ENCODE data around the gene IQCM. TPM values are rescaled to one million over a fixed set of nuclear protein-coding genes. Genes with fewer than 3 reads are reported as not detected.

Gene IQCM
- total and polyA plus RNA-seq, 2 donors (not counting 1 experiment from before 2014, with no cell fraction given): not detected

DNA sequence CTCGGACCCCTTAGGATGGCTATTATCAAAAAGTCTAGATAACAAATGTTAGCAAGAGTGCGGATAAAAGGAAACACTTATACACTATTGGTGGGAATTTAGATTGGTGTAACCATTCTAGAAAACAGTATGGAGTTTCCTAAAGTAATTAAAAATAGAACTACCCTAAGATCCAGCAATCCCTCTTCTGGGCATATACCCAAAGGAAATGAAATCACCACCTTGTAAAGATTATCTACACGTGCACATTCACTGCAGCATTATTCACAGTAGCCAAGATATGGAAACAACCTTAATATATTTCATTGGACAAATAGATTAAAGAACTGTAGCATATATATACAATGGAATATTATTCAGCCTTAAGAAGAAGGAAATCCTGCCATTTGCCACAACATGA, 462.4 kb downstream of the IQCM start:
- no peak overlapping the region for H3K9ac ChIP-seq (ENCODE audit: insufficient read depth, low read length)
- no peak overlapping the region for H3K4me2 ChIP-seq (ENCODE audit: extremely low read depth, insufficient read depth, low read length)
- no peaks in the 10 kb centered on the region for H4K20me1 ChIP-seq (ENCODE audit: control insufficient read depth, extremely low read depth, insufficient read depth, low read length)
- no peaks in the 10 kb centered on the region for H3K36me3 ChIP-seq (ENCODE audit: control insufficient read depth, insufficient read depth, low read length)
- H3K4me1 ChIP-seq (ENCODE audit: control insufficient read depth, extremely low read depth, insufficient read depth, low read length): no peaks in the 10 kb centered on the region
- no peaks in the 10 kb centered on the region for H3K79me2 ChIP-seq (ENCODE audit: control insufficient read depth, insufficient read depth, low read length)
- H3K4me3 ChIP-seq (replicated peaks in 1 of 4; ENCODE audit: control extremely low read depth in 1 of 4, insufficient read depth in 1 of 4, low read depth in 3 of 4, low read length in 4 of 4): no peak overlapping the region
- no peak overlapping the region for H3K27ac ChIP-seq (ENCODE audit: insufficient read depth, low read length)
- H2AFZ ChIP-seq (ENCODE audit: low read length): no peak overlapping the region
- no peaks in the 10 kb centered on the region for H3K27me3 ChIP-seq (ENCODE audit: control insufficient read depth, insufficient read depth, low read length)
- no peaks in the 10 kb centered on the region for H3K9me3 ChIP-seq (ENCODE audit: control insufficient read depth, insufficient read depth, low read depth, low read length)
- TF ChIP-seq, protein P1, sequence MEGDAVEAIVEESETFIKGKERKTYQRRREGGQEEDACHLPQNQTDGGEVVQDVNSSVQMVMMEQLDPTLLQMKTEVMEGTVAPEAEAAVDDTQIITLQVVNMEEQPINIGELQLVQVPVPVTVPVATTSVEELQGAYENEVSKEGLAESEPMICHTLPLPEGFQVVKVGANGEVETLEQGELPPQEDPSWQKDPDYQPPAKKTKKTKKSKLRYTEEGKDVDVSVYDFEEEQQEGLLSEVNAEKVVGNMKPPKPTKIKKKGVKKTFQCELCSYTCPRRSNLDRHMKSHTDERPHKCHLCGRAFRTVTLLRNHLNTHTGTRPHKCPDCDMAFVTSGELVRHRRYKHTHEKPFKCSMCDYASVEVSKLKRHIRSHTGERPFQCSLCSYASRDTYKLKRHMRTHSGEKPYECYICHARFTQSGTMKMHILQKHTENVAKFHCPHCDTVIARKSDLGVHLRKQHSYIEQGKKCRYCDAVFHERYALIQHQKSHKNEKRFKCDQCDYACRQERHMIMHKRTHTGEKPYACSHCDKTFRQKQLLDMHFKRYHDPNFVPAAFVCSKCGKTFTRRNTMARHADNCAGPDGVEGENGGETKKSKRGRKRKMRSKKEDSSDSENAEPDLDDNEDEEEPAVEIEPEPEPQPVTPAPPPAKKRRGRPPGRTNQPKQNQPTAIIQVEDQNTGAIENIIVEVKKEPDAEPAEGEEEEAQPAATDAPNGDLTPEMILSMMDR (conservative IDR thresholded peaks at IDR 0.05 in 1 of 2, IDR thresholded peaks at IDR 0.05 in 1 of 2; ENCODE audit: low read depth in 1 of 2, low read length in 2 of 2): no peak
- TF ChIP-seq EZH2 (IDR thresholded peaks at IDR 0.05; ENCODE audit: low read length, missing control alignments): no peak
- DNase-seq (ENCODE audit: low read depth in 2 of 2): no peak

DNA sequence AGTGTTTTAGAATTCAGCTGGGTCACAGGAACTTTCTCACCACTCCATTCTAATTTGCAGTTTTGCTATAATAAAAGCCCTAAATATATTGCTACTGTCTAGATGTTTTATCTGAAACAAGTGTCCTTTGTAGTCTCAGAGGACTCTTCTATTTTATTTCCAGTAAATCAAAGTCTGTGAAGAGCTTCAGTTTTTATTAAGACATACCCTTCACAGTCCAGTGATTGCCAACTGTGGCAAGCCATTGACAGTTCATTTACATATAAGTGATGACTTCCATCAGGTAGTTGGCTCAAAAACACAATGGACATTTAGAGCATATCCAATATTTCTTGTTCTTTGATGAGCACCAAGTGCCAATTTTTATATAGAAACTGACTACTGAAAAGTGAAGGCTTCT, 466.1 kb downstream of the IQCM start:
- no peaks in the 10 kb centered on the region for H4K20me1 ChIP-seq (ENCODE audit: control insufficient read depth, extremely low read depth, insufficient read depth, low read length)
- H3K36me3 ChIP-seq (ENCODE audit: control insufficient read depth, insufficient read depth, low read length): no peaks in the 10 kb centered on the region
- H3K9me3 ChIP-seq (ENCODE audit: control insufficient read depth, insufficient read depth, low read depth, low read length): no peaks in the 10 kb centered on the region
- H3K9ac ChIP-seq (ENCODE audit: insufficient read depth, low read length): no peak overlapping the region
- no peak overlapping the region for H2AFZ ChIP-seq (ENCODE audit: low read length)
- H3K4me2 ChIP-seq (ENCODE audit: extremely low read depth, insufficient read depth, low read length): no peak overlapping the region
- no peak overlapping the region for H3K27ac ChIP-seq (ENCODE audit: insufficient read depth, low read length)
- no peaks in the 10 kb centered on the region for H3K79me2 ChIP-seq (ENCODE audit: control insufficient read depth, insufficient read depth, low read length)
- DNase-seq (ENCODE audit: low read depth in 2 of 2): no peak
- no peaks in the 10 kb centered on the region for H3K4me1 ChIP-seq (ENCODE audit: control insufficient read depth, extremely low read depth, insufficient read depth, low read length)
- H3K4me3 ChIP-seq (replicated peaks in 1 of 4; ENCODE audit: control extremely low read depth in 1 of 4, insufficient read depth in 1 of 4, low read depth in 3 of 4, low read length in 4 of 4): no peak overlapping the region
- TF ChIP-seq, protein P1 (conservative IDR thresholded peaks at IDR 0.05 in 1 of 2, IDR thresholded peaks at IDR 0.05 in 1 of 2; ENCODE audit: low read depth in 1 of 2, low read length in 2 of 2): no peak
- TF ChIP-seq EZH2 (IDR thresholded peaks at IDR 0.05; ENCODE audit: low read length, missing control alignments): no peak
- no peaks in the 10 kb centered on the region for H3K27me3 ChIP-seq (ENCODE audit: control insufficient read depth, insufficient read depth, low read length)

DNA sequence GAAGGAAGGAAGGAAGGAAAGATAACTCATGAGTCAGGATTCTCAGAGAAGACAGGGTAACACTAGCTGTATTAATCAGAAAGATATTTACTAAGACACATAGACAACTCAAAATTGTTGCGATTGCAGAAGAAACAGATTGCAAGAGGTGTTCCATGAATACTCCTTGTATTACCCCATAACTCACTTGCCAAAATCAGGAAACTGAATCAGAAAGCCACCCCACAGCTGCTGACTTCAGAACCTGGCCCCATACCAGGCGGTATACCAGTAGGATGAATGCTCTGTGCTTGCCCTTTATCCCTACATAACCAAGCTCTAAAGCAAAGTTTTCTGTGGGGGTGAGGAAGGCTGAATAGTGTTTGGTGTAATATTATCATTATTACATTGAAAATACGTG, 468.5 kb downstream of the IQCM start:
- Histone ChIP-seq H3K4me1 (ENCODE audit: control insufficient read depth, extremely low read depth, insufficient read depth, low read length) (no peaks in the 10 kb centered on the region), H3K4me2 (ENCODE audit: extremely low read depth, insufficient read depth, low read length) (no peak overlapping the region), H3K27me3 (ENCODE audit: control insufficient read depth, insufficient read depth, low read length) (no peaks in the 10 kb centered on the region), H3K9ac (ENCODE audit: insufficient read depth, low read length) (no peak overlapping the region), H3K27ac (ENCODE audit: insufficient read depth, low read length) (no peak overlapping the region), H3K36me3 (ENCODE audit: control insufficient read depth, insufficient read depth, low read length) (no peaks in the 10 kb centered on the region), H4K20me1 (ENCODE audit: control insufficient read depth, extremely low read depth, insufficient read depth, low read length) (no peaks in the 10 kb centered on the region), H3K4me3 (replicated peaks in 1 of 4; ENCODE audit: control extremely low read depth in 1 of 4, insufficient read depth in 1 of 4, low read depth in 3 of 4, low read length in 4 of 4) (no peak overlapping the region), H3K9me3 (ENCODE audit: control insufficient read depth, insufficient read depth, low read depth, low read length) (no peaks in the 10 kb centered on the region), H3K79me2 (ENCODE audit: control insufficient read depth, insufficient read depth, low read length) (no peaks in the 10 kb centered on the region), H2AFZ (ENCODE audit: low read length) (no peak overlapping the region)
- TF ChIP-seq, protein P1 (conservative IDR thresholded peaks at IDR 0.05 in 1 of 2, IDR thresholded peaks at IDR 0.05 in 1 of 2; ENCODE audit: low read depth in 1 of 2, low read length in 2 of 2): no peak
- TF ChIP-seq EZH2 (IDR thresholded peaks at IDR 0.05; ENCODE audit: low read length, missing control alignments): no peak
- peak; percentile 35 to 63 for DNase-seq (ENCODE audit: low read depth in 2 of 2)
